Measurements from ENCODE around the gene STAT2.
"Not testable (repeated sequence)": the region's sequence is repeated elsewhere in the genome, so short reads cannot be mapped to it uniquely, and the experiment has no call there.

The STAT2 gene

DNA sequence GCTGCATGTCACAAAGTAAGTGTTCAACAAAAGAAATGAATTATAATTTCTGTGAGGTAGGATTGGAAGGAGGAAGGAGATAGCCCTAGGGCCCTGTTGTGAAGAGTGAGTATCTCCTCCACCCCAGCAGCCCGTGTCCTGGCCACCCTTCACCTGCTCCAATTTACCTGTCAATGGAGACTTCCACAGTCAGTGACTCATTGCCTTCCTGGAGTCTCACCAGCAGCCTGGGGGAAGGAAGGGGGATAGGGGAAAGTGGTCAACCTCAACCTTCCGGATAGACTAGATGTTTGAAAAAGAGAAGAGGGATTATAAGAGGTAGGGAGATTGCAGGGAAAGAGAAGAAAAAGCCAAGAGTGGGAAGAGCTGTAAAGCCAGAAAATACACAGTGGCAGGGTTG is 9.2 kb downstream of the STAT2 start:
- Histone ChIP-seq H3K4me3 (no peak overlapping the region), H3K36me3 (ENCODE audit: insufficient read depth, low read length) (peaks cover 51% of the 10 kb centered on the region), H3K27ac (no peak overlapping the region), H3K9ac (ENCODE audit: insufficient read length) (no peak overlapping the region), H3K9me3 (ENCODE audit: low read depth, low read length) (no peaks in the 10 kb centered on the region)
- no peak for DNase-seq (ENCODE audit: low read depth, low spot score)
- TF ChIP-seq POLR2AphosphoS5 (IDR thresholded peaks at IDR 0.05; ENCODE audit: borderline replicate concordance, low read depth, low read length) (no peak), FOXP2 (optimal IDR thresholded peaks at IDR 0.05; ENCODE audit: control extremely low read depth, extremely low read length, insufficient read depth) (no peak), EZH2 (IDR thresholded peaks at IDR 0.05) (no peak)

DNA sequence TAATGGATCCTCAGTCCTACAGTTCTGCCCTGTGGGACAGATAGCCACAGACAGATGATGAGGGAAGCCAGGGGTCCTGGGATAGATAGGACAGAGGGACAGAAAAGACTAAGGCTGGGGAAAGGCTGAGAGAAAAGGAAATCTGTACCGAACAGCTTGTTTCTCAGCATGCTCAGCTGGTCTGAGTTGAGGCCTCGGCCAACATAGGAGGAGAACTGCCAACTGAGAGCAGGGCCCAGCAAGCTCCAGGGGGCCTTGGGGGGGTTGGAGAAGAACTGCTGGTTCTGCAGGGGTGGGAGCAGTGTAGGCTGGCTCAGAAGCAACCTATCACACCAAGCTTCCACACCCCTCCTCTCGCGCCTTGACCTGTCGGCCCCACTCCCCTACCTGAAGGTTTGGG is 11.1 kb downstream of the STAT2 start:
- no peak overlapping the region for H3K4me3 ChIP-seq
- H3K36me3 ChIP-seq (ENCODE audit: insufficient read depth, low read length), result peaks cover 40% of the 10 kb centered on the region
- no peak overlapping the region for H3K27ac ChIP-seq
- H3K9me3 ChIP-seq (ENCODE audit: low read depth, low read length), result no peaks in the 10 kb centered on the region
- DNase-seq (ENCODE audit: low read depth, low spot score), result no peak
- TF ChIP-seq FOXP2 (optimal IDR thresholded peaks at IDR 0.05; ENCODE audit: control extremely low read depth, extremely low read length, insufficient read depth), result no peak
- no peak for TF ChIP-seq POLR2AphosphoS5 (IDR thresholded peaks at IDR 0.05; ENCODE audit: borderline replicate concordance, low read depth, low read length)
- no peak for TF ChIP-seq EZH2 (IDR thresholded peaks at IDR 0.05)
- no peak overlapping the region for H3K9ac ChIP-seq (ENCODE audit: insufficient read length)

DNA sequence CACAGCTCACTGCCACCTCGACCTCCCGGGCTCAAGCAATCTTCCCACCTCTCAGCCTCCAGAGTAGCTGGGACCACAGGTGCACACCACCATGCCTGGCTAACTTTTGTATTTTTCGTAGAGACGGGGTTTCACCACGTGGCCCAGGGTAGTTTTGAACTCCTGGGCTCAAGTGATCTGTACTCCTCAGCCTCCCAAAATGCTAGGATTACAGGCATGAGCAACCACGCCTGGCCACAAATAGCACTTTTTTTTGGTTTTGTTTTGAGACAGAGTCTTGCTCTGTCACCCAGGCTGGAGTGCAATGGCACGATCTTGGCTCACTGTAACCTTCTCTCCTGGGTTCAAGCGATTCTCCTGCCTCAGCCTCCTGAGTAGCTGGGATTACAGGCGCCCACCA is 12.7 kb downstream of the STAT2 start:
- peaks cover 45% of the 10 kb centered on the region for H3K36me3 ChIP-seq (ENCODE audit: insufficient read depth, low read length)

DNA sequence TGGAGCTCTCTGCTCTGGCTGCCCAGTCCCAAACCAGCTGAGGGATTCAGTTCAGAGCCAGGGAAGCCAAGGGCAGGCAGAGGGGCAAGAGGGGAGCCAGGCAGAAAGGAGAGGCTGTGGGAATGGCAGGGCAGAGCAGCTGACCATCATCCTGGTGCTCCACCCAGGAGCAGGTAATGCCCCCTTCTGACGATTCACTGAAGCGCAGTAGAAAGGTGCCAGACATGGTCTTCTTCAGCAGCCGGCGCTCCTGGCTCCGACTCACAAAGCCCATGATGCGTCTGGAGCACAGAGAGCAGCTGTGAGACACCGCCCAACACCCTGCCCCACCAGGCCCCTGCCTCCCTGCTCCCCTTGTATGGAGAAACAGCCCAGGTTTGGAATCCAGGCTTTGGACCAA is 13.2 kb downstream of the STAT2 start:
- DNase-seq (ENCODE audit: low read depth, low spot score), result no peak
- Histone ChIP-seq H3K27ac (no peak overlapping the region), H3K9ac (ENCODE audit: insufficient read length) (no peak overlapping the region), H3K36me3 (ENCODE audit: insufficient read depth, low read length) (peaks cover 45% of the 10 kb centered on the region), H3K4me3 (no peak overlapping the region), H3K9me3 (ENCODE audit: low read depth, low read length) (no peaks in the 10 kb centered on the region)
- TF ChIP-seq POLR2AphosphoS5 (IDR thresholded peaks at IDR 0.05; ENCODE audit: borderline replicate concordance, low read depth, low read length) (no peak), EZH2 (IDR thresholded peaks at IDR 0.05) (no peak), FOXP2 (optimal IDR thresholded peaks at IDR 0.05; ENCODE audit: control extremely low read depth, extremely low read length, insufficient read depth) (no peak)

More for the DNA sequence above, 12.7 kb downstream of the STAT2 start:
- H3K4me3 ChIP-seq; H3K27ac ChIP-seq; H3K9me3 ChIP-seq (ENCODE audit: low read depth, low read length); DNase-seq (ENCODE audit: low read depth, low spot score); H3K9ac ChIP-seq (ENCODE audit: insufficient read length): not testable (repeated sequence)

DNA sequence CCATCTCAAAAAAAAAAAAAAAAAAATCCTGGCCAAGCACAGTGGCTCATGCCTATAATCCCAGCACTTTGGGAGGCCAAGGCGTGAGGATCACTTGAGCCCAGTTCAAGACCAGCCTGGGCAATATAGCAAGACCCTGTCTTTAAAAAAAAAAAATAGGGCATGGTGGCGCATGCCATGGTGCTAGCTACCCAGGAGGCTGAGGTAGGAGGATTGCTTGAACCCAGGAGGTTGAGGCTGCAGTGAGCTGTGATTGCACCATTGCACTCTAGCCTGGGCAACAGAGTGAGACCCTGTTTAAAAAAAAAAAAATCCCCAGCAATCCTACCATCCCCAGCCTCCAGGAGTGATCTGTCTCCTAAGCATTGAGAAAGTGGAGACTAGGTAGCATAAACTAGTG is 17.6 kb downstream of the STAT2 start:
- not testable (repeated sequence) for H3K27ac ChIP-seq; DNase-seq (ENCODE audit: low read depth, low spot score); H3K4me3 ChIP-seq; H3K9me3 ChIP-seq (ENCODE audit: low read depth, low read length); H3K9ac ChIP-seq (ENCODE audit: insufficient read length)
- peaks cover 18% of the 10 kb centered on the region; the same call in 1 of the 2 replicates for H3K36me3 ChIP-seq (ENCODE audit: insufficient read depth, low read length)

DNA sequence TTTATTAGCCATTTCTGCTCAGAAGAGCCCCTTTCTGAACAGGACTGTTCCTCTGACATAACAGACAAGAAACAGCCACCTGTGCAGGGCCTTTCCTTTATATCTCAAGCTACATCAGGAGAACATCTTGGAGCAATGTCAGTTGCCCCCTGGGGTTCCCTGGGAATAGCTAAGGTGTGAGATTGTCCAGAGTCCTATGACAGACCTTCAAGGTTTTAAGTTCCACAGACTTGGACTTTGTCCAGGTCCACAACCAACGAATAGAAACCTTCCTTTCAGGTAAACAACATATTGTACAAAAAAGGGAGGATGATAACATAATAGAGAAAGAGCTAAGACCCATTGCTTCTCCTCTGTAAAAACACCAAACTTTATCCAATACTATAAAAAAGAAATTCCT is 18.3 kb downstream of the STAT2 start:
- Histone ChIP-seq H3K4me3 (no peak overlapping the region), H3K36me3 (ENCODE audit: insufficient read depth, low read length) (peaks cover 18% of the 10 kb centered on the region; the same call in 1 of the 2 replicates), H3K9ac (ENCODE audit: insufficient read length) (no peak overlapping the region), H3K27ac (no peak overlapping the region), H3K9me3 (ENCODE audit: low read depth, low read length) (no peaks in the 10 kb centered on the region)
- TF ChIP-seq POLR2AphosphoS5 (IDR thresholded peaks at IDR 0.05; ENCODE audit: borderline replicate concordance, low read depth, low read length), result no peak
- TF ChIP-seq EZH2 (IDR thresholded peaks at IDR 0.05), result no peak
- TF ChIP-seq FOXP2 (optimal IDR thresholded peaks at IDR 0.05; ENCODE audit: control extremely low read depth, extremely low read length, insufficient read depth), result no peak
- DNase-seq (ENCODE audit: low read depth, low spot score), result no peak

DNA sequence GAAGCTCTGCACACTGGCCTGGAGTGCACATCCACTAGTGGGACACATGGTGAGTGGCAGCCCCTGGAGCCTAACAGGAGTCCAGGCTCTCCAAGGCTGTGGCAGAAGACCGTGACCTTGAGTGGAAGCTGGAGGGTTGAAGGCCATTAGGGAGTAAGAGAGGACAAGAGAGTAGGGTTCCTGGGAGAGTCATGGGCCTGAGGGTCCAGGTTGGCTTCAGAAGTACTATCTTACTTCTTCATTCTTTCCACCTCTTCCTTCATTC is 20.8 kb downstream of the STAT2 start:
- TF ChIP-seq POLR2AphosphoS5 (IDR thresholded peaks at IDR 0.05; ENCODE audit: borderline replicate concordance, low read depth, low read length) (no peak), EZH2 (IDR thresholded peaks at IDR 0.05) (no peak), FOXP2 (optimal IDR thresholded peaks at IDR 0.05; ENCODE audit: control extremely low read depth, extremely low read length, insufficient read depth) (no peak)
- no peaks in the 10 kb centered on the region for H3K9me3 ChIP-seq (ENCODE audit: low read depth, low read length)
- H3K4me3 ChIP-seq, result no peak overlapping the region
- no peak overlapping the region for H3K27ac ChIP-seq
- peaks cover 8% of the 10 kb centered on the region; the same call in 1 of the 2 replicates for H3K36me3 ChIP-seq (ENCODE audit: insufficient read depth, low read length)
- no peak for DNase-seq (ENCODE audit: low read depth, low spot score)
- H3K9ac ChIP-seq (ENCODE audit: insufficient read length), result no peak overlapping the region

DNA sequence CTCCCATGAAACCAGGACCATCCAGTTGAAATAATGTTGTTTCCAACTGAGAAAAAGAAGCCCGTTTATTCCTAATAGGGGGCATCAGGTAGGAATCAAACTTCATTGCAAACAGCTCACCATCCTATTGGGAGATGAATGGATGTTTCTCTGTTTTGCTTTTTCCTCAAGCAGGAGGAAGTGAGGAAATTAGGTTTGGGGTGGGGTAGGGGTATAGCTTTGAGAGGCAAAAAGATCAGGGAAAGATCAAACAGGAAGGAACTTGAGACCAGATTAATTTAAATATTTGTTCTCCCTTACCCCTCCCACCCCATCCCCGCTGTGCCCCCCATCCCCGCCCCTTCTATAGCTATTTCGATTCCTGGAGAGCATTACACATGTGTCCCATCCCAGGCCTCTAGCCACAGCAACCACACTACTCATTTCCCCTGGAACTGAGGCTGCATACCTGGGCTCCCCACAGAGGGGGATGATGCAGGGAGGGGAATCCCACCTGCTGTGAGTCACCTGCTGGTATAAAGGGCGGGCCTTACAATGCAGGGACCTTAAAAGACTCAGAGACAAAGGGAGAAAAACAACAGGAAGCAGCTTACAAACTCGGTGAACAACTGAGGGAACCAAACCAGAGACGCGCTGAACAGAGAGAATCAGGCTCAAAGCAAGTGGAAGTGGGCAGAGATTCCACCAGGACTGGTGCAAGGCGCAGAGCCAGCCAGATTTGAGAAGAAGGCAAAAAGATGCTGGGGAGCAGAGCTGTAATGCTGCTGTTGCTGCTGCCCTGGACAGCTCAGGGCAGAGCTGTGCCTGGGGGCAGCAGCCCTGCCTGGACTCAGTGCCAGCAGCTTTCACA is 21.4 kb downstream of the STAT2 start, which contains the start of gene IL23A:
Gene IL23A, plus strand, starts transcription at position 577 of the 850 bp plus-strand sequence. Its CDS starts 161 bp downstream, at position 738.
- Histone ChIP-seq H3K27ac (no peak within 1 kb of the TSS), H3K36me3 (ENCODE audit: insufficient read depth, low read length) (peaks cover 2% of the 10 kb centered on the region; the same call in 1 of the 2 replicates), H3K9me3 (ENCODE audit: low read depth, low read length) (no peaks in the 10 kb centered on the region), H3K9ac (ENCODE audit: insufficient read length) (peak within 1 kb of the TSS; percentile 21), H3K4me3 (no peak within 1 kb of the TSS)
- TF ChIP-seq POLR2AphosphoS5 (IDR thresholded peaks at IDR 0.05; ENCODE audit: borderline replicate concordance, low read depth, low read length) (no peak), FOXP2 (optimal IDR thresholded peaks at IDR 0.05; ENCODE audit: control extremely low read depth, extremely low read length, insufficient read depth) (no peak)
- no peak for DNase-seq (ENCODE audit: low read depth, low spot score)

DNA sequence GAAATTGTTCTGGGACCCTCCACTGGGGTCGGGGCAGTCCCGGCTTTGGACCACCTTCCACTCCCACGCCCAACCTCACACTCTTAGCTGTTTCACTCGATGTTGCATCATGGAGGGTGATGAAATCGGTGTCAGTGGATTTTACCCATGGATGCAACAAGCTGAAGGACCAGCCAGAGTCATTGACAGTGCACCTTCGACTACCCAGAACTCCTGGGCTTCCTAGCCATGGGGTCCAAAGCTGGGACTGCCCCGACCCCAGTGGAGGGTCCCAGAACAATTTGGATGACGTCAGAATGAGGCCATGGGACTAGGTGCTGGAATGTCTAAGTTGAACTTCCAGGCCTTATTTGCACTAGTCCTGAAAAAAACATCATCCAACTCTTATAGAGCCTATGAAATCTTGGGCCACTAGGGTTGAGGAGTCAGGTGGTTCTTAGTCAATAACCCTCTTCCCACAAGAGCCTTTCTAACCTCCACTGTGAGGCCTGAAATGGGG is 22.1 kb downstream of the STAT2 start:
- Histone ChIP-seq H3K27ac (no peak overlapping the region), H3K4me3 (no peak overlapping the region), H3K9ac (ENCODE audit: insufficient read length) (no peak overlapping the region), H3K9me3 (ENCODE audit: low read depth, low read length) (no peaks in the 10 kb centered on the region), H3K36me3 (ENCODE audit: insufficient read depth, low read length) (no peaks in the 10 kb centered on the region; the same call in 1 of the 2 replicates)
- no peak for DNase-seq (ENCODE audit: low read depth, low spot score)
- TF ChIP-seq FOXP2 (optimal IDR thresholded peaks at IDR 0.05; ENCODE audit: control extremely low read depth, extremely low read length, insufficient read depth) (no peak), EZH2 (IDR thresholded peaks at IDR 0.05) (no peak), POLR2AphosphoS5 (IDR thresholded peaks at IDR 0.05; ENCODE audit: borderline replicate concordance, low read depth, low read length) (no peak)

Measured in SK-N-MC (cell line).